Stimulated activated CD8-positive, alpha-beta memory T cell treated with anti-CD3 and anti-CD28 coated beads, Interleukin-2, amount 100 ng/mL, for 1 hour (primary cell): ENCODE measurements around the gene SNX25.
"Not testable (repeated sequence)": the region's sequence is repeated elsewhere in the genome, so short reads cannot be mapped to it uniquely, and the experiment has no call there.

Experiments used
- DNase-seq, 2 donors: peaks; one replicate each; pipeline ENCODE4 v3.0.0-alpha.2; 2020; ENCODE audit warnings: low read depth in 2 of 2

Gene SNX25

GRCh38 chr4:185205073-185205472, 4.3 kb upstream of the SNX25 start:
- DNase-seq, result not testable (repeated sequence)

- no peak for DNase-seq
These were observed 3.6 kb upstream of the SNX25 start for GRCh38 chr4:185205697-185206342.

GRCh38 chr4:185207466-185207865, 1.9 kb upstream of the SNX25 start:
- DNase-seq, result no peak

- not testable (repeated sequence) for DNase-seq
These were observed 379 bp downstream of the SNX25 start for GRCh38 chr4:185209852-185210101.

- peak in 1 of 2 donors; percentile 17 for DNase-seq
These were observed 944 bp downstream of the SNX25 start for GRCh38 chr4:185210102-185210981.

GRCh38 chr4:185211035-185211434, 1.6 kb downstream of the SNX25 start:
- no peak for DNase-seq

- no peak for DNase-seq
These were observed 2.2 kb downstream of the SNX25 start for GRCh38 chr4:185211641-185212040.

GRCh38 chr4:185212581-185212980, 3.2 kb downstream of the SNX25 start:
- DNase-seq, result no peak

GRCh38 chr4:185213877-185214276, 4.5 kb downstream of the SNX25 start:
- no peak for DNase-seq

GRCh38 chr4:185215261-185215660, 5.9 kb downstream of the SNX25 start:
- DNase-seq, result no peak

GRCh38 chr4:185217408-185217975, 8.1 kb downstream of the SNX25 start:
- DNase-seq, result no peak

GRCh38 chr4:185218312-185218711, 8.9 kb downstream of the SNX25 start:
- no peak for DNase-seq

GRCh38 chr4:185219551-185220344, 10.3 kb downstream of the SNX25 start:
- no peak for DNase-seq

GRCh38 chr4:185221491-185221890, 12.1 kb downstream of the SNX25 start:
- DNase-seq, result no peak

- no peak for DNase-seq
These were observed 12.5 kb downstream of the SNX25 start for GRCh38 chr4:185221912-185222311.

GRCh38 chr4:185222598-185222997, 13.2 kb downstream of the SNX25 start:
- no peak for DNase-seq

- DNase-seq, result no peak
These were observed 15.2 kb downstream of the SNX25 start for GRCh38 chr4:185224597-185224996.

GRCh38 chr4:185225940-185226339, 16.5 kb downstream of the SNX25 start:
- no peak for DNase-seq

- no peak for DNase-seq
These were observed 17.7 kb downstream of the SNX25 start for GRCh38 chr4:185227131-185227551.

GRCh38 chr4:185227713-185228278, 18.4 kb downstream of the SNX25 start:
- DNase-seq, result no peak

GRCh38 chr4:185229021-185229818, 19.8 kb downstream of the SNX25 start:
- DNase-seq, result no peak
